HFFc6 (cell line): ENCODE data around the gene LMBRD1. TPM values are rescaled to one million over a fixed set of nuclear protein-coding genes. Genes with fewer than 3 reads are reported as not detected.
"Not testable (repeated sequence)": the region's sequence is repeated elsewhere in the genome, so short reads cannot be mapped to it uniquely, and the experiment has no call there.

Experiments
- DNase-seq: peaks from one replicate; pipeline ENCODE4 v3.0.0-alpha.2; 2018
- H3K27ac Mint-ChIP-seq: 2 replicates; pipeline ENCODE4 v1.8.0; 2020; ENCODE audit warnings: mild to moderate bottlenecking, mixed read lengths
- H3K27me3 Mint-ChIP-seq: 2 replicates; pipeline ENCODE4 v1.8.0; 2021; ENCODE audit warnings: mild to moderate bottlenecking, moderate library complexity, mixed read lengths; ENCODE audit not compliant: insufficient read depth
- H3K36me3 Mint-ChIP-seq: 2 replicates; pipeline ENCODE4 v1.8.0; 2021; ENCODE audit warnings: low read depth, mixed read lengths
- H3K4me1 Mint-ChIP-seq: 2 replicates; pipeline ENCODE4 v1.8.0; 2020; ENCODE audit warnings: low read depth, mixed read lengths
- H3K4me3 Mint-ChIP-seq: 2 replicates; pipeline ENCODE4 v1.8.0; 2020; ENCODE audit warnings: mild to moderate bottlenecking, moderate library complexity, mixed read lengths
- H3K9me3 Mint-ChIP-seq: 2 replicates; pipeline ENCODE4 v1.8.0; 2020; ENCODE audit warnings: mild to moderate bottlenecking, mixed read lengths
- total RNA-seq, 6 experiments: library from RNA; stranded (reverse); fragmentation: NEBNext Ultra II Directional; extraction: Animal tissue kit (Norgen Biotek cat#: 25700); gene quantifications; 2 replicates in 1 of 6; 3 replicates in 5 of 6; pipeline ENCODE4 v1.2.3, GENCODE V29; 2021
- TF ChIP-seq, protein P1 (sequence below): fragments of 200-600 bp; sonication (generic); IDR thresholded peaks from 2 replicates; pipeline ENCODE4 v1.5.0; 2021; ENCODE audit warnings: antibody characterized with exemption, mild to moderate bottlenecking

Gene LMBRD1
- total RNA-seq, 6 experiments from 2014 or later: 17.0 to 22.3 (median 21.4) TPM

DNA sequence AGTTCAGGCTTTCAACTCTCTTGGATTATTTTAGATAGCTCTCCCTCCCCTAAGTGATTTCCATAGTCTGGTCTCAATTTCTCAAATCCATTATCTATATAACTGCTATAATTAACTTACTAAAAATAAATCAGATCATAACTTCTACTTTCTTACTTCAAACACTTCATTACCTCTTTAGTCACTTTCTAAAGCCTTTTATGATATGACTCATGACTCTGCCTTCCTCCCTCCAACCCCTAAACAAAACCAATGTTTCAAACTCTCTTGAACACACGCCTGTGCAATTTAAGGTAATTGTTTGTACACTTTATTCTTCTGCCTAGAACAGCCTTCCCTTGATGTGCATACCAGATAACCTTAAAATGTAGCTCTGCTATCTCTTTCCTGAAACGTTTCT, 100.5 kb downstream of the LMBRD1 start:
- Mint-ChIP-seq H3K27me3 (no peaks in the 10 kb centered on the region), H3K4me3 (no peak overlapping the region), H3K4me1 (peaks cover 38% of the 10 kb centered on the region), H3K9me3 (no peaks in the 10 kb centered on the region), H3K27ac (no peak overlapping the region), H3K36me3 (peaks cover 4% of the 10 kb centered on the region; the same call in 1 of the 2 replicates)
- TF ChIP-seq, protein P1, sequence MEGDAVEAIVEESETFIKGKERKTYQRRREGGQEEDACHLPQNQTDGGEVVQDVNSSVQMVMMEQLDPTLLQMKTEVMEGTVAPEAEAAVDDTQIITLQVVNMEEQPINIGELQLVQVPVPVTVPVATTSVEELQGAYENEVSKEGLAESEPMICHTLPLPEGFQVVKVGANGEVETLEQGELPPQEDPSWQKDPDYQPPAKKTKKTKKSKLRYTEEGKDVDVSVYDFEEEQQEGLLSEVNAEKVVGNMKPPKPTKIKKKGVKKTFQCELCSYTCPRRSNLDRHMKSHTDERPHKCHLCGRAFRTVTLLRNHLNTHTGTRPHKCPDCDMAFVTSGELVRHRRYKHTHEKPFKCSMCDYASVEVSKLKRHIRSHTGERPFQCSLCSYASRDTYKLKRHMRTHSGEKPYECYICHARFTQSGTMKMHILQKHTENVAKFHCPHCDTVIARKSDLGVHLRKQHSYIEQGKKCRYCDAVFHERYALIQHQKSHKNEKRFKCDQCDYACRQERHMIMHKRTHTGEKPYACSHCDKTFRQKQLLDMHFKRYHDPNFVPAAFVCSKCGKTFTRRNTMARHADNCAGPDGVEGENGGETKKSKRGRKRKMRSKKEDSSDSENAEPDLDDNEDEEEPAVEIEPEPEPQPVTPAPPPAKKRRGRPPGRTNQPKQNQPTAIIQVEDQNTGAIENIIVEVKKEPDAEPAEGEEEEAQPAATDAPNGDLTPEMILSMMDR: no peak
- DNase-seq: no peak

DNA sequence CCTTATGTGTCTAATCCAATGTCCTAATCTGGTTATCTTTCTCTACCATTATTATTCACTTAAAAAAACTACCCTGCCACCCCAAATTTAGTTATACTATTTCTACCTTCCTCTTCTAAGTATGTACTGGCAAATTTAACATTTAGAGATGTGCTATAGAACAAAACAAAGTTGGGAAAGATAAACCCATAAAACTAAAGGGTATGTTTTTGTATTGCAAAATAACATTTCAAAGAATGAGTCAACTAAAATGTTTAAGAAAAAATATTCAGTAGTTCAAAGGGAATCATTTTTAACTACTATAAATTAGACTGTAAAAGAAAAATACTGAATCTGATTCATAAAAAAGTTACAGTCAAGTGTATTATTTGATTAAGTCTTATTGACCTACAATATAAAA, 103.0 kb downstream of the LMBRD1 start:
- no peaks in the 10 kb centered on the region for H3K27me3 Mint-ChIP-seq
- H3K4me3 Mint-ChIP-seq: no peak overlapping the region
- TF ChIP-seq, protein P1: no peak
- H3K9me3 Mint-ChIP-seq: no peaks in the 10 kb centered on the region
- peaks cover 4% of the 10 kb centered on the region; the same call in 1 of the 2 replicates for H3K36me3 Mint-ChIP-seq
- peak; percentile 16 for DNase-seq
- H3K4me1 Mint-ChIP-seq: peaks cover 38% of the 10 kb centered on the region
- no peak overlapping the region for H3K27ac Mint-ChIP-seq

DNA sequence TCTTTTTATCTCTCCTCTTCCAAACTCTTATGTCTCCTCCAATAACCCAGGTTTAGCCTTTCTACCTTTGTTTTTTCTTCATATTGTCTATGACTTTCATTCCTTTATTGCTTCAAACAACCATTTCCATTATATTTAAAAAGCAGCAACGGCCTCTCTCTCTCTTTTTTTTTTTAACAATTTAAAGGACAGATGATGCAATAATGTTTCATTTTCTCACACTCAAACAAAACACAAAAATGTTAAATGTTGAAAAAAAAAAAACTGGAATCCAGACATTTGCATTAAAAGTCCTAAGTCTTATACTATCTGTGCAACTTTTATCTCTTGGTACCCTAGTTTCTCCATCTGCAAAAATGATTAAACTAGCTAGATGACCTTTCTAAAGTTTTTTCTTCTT, 105.8 kb downstream of the LMBRD1 start:
- Mint-ChIP-seq H3K4me3 (no peak overlapping the region), H3K27ac (no peak overlapping the region), H3K36me3 (peaks cover under 1% of the 10 kb centered on the region; the same call in 1 of the 2 replicates), H3K9me3 (no peaks in the 10 kb centered on the region), H3K4me1 (peaks cover 29% of the 10 kb centered on the region), H3K27me3 (no peaks in the 10 kb centered on the region)
- TF ChIP-seq, protein P1: no peak
- DNase-seq: no peak

DNA sequence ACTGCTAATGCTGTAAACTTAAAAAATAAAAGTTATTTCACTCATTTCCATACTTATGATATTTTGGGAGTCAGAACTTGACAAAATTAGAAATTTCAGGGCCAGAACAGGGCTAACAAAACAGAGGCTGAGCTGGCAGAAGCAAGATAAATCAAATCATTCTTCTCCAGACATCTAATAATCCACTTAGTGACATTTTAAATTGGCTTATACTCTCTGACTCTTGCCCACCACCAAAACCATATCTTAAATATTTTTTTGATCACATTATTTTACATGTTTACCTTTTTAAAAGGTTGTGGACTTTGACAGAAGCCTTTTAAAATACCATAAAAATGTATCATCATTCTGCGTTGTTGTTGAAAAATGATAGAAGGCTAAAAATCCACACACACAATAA, 116.5 kb downstream of the LMBRD1 start:
- no peaks in the 10 kb centered on the region for H3K4me1 Mint-ChIP-seq
- no peak overlapping the region for H3K4me3 Mint-ChIP-seq
- no peaks in the 10 kb centered on the region for H3K9me3 Mint-ChIP-seq
- TF ChIP-seq, protein P1: no peak
- no peaks in the 10 kb centered on the region for H3K36me3 Mint-ChIP-seq
- DNase-seq: no peak
- H3K27me3 Mint-ChIP-seq: no peaks in the 10 kb centered on the region
- no peak overlapping the region for H3K27ac Mint-ChIP-seq

DNA sequence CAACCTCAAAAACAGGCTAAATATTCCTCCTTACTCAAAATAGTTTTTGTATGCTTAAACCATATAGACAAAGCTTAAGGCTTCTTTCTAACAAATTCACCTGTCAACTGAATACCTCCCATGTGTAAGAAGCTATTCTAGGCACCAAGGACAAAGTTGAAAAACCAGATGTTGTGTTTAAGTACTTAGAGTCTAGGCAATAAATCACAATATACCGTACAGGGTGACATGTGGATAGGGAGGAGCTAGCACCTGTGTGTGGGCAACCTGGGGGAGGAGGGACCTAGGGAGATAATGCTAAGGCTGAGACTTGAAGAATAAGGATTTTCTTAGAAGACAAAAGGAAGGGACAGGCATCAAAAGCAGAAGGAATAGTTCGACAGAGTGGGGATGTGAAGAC, 123.5 kb downstream of the LMBRD1 start:
- Mint-ChIP-seq H3K4me3 (no peak overlapping the region), H3K27ac (no peak overlapping the region), H3K36me3 (peaks cover 6% of the 10 kb centered on the region; the same call in 1 of the 2 replicates), H3K9me3 (no peaks in the 10 kb centered on the region), H3K27me3 (no peaks in the 10 kb centered on the region), H3K4me1 (no peaks in the 10 kb centered on the region)
- TF ChIP-seq, protein P1: no peak
- DNase-seq: no peak

DNA sequence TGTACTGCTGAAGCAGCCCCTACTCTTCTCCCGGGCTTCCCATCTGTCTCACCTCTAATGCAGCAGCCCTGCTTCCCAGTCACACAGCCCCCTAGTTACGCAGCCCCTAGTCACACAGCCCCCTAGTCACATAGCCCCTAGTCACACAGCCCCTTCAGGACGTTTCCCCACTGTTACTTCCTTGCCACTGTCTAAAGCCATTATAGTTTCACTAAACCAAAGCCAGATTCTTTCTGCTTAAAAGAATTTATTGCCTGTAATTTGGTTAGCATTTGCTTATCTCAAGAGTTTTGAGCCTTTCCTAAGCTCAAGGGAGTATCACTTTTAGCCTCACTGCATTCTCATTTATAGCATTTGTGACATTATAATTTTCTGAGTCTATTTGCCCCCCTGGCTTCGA, 127.9 kb downstream of the LMBRD1 start:
- no peak overlapping the region for H3K4me3 Mint-ChIP-seq
- H3K4me1 Mint-ChIP-seq: no peaks in the 10 kb centered on the region
- H3K9me3 Mint-ChIP-seq: no peaks in the 10 kb centered on the region
- H3K36me3 Mint-ChIP-seq: no peaks in the 10 kb centered on the region
- H3K27me3 Mint-ChIP-seq: peaks cover 2% of the 10 kb centered on the region; the same call in 1 of the 2 replicates
- TF ChIP-seq, protein P1: no peak
- no peak overlapping the region for H3K27ac Mint-ChIP-seq
- no peak for DNase-seq

DNA sequence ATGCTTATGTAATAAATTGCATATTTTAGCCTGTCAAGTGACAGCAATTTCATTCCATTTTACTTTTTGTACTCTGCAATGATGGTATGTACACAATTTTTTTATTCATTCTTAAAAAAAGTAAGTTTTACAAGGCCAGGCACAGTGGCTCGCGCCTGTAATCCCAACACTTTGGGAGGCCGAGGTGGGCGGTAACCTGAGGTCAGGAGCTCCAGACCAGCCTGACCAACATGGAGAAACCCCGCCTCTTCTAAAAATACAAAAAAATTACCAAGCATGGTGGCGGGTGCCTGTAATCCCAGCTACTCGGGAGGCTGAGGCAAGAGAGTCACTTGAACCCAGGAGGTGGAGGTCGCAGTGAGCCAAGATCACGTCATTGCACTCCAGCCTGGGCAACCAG, 130.0 kb downstream of the LMBRD1 start:
- H3K4me1 Mint-ChIP-seq, H3K36me3 Mint-ChIP-seq, H3K4me3 Mint-ChIP-seq, H3K9me3 Mint-ChIP-seq, DNase-seq, H3K27ac Mint-ChIP-seq, H3K27me3 Mint-ChIP-seq: not testable (repeated sequence)
